Epithelial cell of esophagus (primary cell): ENCODE data around the gene UNC13A.
"Not testable (repeated sequence)": the region's sequence is repeated elsewhere in the genome, so short reads cannot be mapped to it uniquely, and the experiment has no call there.

Experiments used
- DNase-seq: peaks from one replicate; pipeline ENCODE4 v3.0.0; 2010; ENCODE audit warnings: low read depth
- H3K4me3 ChIP-seq: 2 replicates; pipeline ENCODE4 v1.5.1; 2011; ENCODE audit warnings: mild to moderate bottlenecking, low read length, control low read depth
- TF ChIP-seq, protein P1 (sequence below): IDR thresholded peaks from 2 replicates; pipeline ENCODE4 v1.5.1; 2011; ENCODE audit warnings: low read depth, mild to moderate bottlenecking, low read length, control low read depth, inconsistent platforms; ENCODE audit not compliant: insufficient read depth; ENCODE audit errors: missing control alignments

UNC13A gene

DNA sequence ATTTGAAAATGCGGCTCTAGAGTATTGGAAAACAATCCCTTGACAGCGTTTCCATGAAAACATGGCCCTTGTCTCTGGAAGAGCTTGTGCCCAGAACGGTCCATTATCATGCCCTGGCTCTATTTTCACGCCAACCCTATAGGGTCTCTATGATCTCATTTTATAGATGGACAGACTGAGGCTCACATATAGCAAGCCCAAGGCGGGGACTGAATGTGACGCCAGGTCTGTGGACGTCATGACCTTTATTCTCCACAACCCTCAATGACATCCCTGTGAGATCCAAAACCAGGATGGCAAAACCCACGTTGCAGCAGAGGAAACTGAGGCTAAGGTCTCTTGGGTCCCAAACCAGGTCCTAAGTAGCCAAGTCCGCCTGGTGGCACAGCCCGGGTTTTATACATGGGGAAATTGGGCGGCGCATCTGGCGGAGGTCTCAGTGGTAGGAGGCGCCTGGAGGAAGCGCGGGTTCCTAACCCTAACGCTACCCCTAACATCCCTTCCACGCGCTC, 133.1 kb downstream of the UNC13A start:
- no peak for DNase-seq
- peak overlapping the region; percentile 86 for H3K4me3 ChIP-seq
- TF ChIP-seq, protein P1, sequence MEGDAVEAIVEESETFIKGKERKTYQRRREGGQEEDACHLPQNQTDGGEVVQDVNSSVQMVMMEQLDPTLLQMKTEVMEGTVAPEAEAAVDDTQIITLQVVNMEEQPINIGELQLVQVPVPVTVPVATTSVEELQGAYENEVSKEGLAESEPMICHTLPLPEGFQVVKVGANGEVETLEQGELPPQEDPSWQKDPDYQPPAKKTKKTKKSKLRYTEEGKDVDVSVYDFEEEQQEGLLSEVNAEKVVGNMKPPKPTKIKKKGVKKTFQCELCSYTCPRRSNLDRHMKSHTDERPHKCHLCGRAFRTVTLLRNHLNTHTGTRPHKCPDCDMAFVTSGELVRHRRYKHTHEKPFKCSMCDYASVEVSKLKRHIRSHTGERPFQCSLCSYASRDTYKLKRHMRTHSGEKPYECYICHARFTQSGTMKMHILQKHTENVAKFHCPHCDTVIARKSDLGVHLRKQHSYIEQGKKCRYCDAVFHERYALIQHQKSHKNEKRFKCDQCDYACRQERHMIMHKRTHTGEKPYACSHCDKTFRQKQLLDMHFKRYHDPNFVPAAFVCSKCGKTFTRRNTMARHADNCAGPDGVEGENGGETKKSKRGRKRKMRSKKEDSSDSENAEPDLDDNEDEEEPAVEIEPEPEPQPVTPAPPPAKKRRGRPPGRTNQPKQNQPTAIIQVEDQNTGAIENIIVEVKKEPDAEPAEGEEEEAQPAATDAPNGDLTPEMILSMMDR = no peak

DNA sequence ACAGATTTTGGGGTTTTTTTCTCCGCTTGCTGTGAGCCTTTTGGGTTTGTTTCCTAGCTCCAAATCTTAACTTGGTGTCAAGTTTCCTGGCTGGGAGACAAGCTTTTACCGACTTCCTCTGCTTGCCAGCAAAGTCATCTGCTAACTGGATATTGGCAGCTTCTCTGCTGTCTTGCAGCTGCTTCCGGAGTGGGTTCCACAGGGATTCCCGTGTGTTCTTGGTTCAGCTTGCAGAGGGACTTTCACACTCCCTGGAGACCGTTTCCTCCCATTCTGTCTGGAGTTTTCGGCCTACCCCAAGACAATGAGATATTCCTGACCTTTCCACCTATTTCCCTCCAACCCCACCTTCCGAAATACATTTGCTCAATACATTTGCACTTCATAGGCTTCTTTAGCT, 134.9 kb downstream of the UNC13A start:
- TF ChIP-seq, protein P1 = no peak
- H3K4me3 ChIP-seq = no peak overlapping the region
- DNase-seq = peak; percentile 27

DNA sequence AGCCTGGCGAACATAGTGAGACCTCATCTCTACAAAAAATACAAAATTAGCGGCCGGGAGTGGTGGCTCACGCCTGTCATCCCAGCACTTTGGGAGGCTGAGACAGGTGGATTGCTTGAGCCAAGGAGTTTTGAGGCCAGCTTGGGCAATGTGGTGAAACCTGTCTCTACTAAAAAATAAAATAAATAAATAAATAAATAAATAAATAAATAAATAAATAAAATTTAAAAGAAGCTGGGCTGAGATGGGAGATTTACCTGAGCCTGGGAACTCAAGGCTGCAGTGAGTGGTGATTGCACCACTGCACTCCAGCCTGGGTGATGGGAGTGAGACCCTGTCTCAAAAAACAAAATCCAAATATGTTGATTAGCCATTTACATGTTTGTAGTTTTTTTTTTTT, 135.4 kb downstream of the UNC13A start:
- not testable (repeated sequence) for H3K4me3 ChIP-seq, DNase-seq
